VCaP (cell line): ENCODE data around the gene TMEM190.

ENCODE experiments used
- H3K27ac ChIP-seq: fragments of 450-650 bp; 2 replicates; pipeline ENCODE4 v1.5.1; 2017
- TF ChIP-seq, protein P1 (sequence below): fragments of 450-650 bp; conservative IDR thresholded peaks from 2 replicates; pipeline ENCODE4 v1.5.1; 2017; ENCODE audit warnings: mild to moderate bottlenecking, moderate library complexity

The TMEM190 gene

GRCh38 chr19:55384920-55385723 is 8.5 kb downstream of the TMEM190 start:
- TF ChIP-seq, protein P1, sequence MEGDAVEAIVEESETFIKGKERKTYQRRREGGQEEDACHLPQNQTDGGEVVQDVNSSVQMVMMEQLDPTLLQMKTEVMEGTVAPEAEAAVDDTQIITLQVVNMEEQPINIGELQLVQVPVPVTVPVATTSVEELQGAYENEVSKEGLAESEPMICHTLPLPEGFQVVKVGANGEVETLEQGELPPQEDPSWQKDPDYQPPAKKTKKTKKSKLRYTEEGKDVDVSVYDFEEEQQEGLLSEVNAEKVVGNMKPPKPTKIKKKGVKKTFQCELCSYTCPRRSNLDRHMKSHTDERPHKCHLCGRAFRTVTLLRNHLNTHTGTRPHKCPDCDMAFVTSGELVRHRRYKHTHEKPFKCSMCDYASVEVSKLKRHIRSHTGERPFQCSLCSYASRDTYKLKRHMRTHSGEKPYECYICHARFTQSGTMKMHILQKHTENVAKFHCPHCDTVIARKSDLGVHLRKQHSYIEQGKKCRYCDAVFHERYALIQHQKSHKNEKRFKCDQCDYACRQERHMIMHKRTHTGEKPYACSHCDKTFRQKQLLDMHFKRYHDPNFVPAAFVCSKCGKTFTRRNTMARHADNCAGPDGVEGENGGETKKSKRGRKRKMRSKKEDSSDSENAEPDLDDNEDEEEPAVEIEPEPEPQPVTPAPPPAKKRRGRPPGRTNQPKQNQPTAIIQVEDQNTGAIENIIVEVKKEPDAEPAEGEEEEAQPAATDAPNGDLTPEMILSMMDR = no peak
- H3K27ac ChIP-seq = peak overlapping the region; percentile 96

- peak within 1 kb of the TSS; percentile 96 for H3K27ac ChIP-seq
- TF ChIP-seq, protein P1 = no peak
Observed at GRCh38 chr19:55385724-55386492, 9.3 kb downstream of the TMEM190 start, which contains the start of gene RPL28. Gene RPL28, plus strand, starts transcription at chr19:55385932. Its CDS starts 426 bp downstream, at chr19:55386358.

DNA sequence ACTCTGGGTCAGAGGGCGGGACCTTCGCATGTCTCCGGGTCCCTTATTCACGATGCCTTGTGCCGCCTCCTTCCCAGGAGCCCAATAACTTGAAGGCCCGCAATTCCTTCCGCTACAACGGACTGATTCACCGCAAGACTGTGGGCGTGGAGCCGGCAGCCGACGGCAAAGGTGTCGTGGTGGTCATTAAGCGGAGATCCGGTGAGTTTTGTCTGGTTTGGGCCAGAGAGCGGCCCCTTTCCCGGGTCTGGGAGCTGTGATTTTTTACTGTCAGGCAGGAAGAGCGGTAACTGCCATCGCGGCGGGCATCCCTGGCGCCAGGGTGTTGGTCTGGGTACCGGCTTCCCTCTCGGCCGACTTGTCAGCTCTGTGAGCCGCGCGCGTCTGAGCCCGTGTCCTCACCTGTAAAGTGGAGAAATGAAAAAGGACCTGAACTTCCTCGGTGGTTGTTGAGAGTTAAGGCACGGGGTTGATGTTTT is 9.9 kb downstream of the TMEM190 start:
- TF ChIP-seq, protein P1 = no peak
- H3K27ac ChIP-seq = peak overlapping the region; percentile 96

DNA sequence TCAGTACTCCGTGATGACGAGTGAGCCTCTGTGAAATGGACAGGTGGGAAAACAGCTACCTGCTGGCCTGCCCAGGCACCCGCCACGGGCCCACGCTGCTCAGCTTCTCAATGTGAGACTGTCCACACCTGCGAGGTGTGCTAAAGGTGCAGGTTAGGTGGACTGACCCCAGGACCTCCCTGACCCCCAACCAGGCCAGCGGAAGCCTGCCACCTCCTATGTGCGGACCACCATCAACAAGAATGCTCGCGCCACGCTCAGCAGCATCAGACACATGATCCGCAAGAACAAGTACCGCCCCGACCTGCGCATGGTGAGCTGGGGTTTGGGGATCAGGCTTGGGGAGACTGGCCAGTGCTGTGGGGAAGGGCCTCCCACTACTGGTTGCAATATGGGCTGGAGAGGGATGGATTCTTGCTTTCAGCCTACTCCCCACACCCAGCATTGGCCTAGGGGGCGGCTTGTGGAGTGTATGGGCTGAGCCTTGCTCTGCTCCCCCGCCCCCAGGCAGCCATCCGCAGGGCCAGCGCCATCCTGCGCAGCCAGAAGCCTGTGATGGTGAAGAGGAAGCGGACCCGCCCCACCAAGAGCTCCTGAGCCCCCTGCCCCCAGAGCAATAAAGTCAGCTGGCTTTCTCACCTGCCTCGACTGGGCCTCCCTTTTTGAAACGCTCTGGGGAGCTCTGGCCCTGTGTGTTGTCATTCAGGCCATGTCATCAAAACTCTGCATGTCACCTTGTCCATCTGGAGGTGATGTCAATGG is 11.3 kb downstream of the TMEM190 start:
- peak overlapping the region; percentile 96; the same call in 1 of the 2 replicates for H3K27ac ChIP-seq
- TF ChIP-seq, protein P1 = no peak

- H3K27ac ChIP-seq = peak overlapping the region; percentile 96
- TF ChIP-seq, protein P1 = no peak
Observed at GRCh38 chr19:55389386-55390317, 13.0 kb downstream of the TMEM190 start.

- H3K27ac ChIP-seq = peak overlapping the region; percentile 96; the same call in 1 of the 2 replicates
- TF ChIP-seq, protein P1 = no peak
Observed at GRCh38 chr19:55390461-55390880, 13.8 kb downstream of the TMEM190 start.
